Right ventricle myocardium inferior (tissue), 1 donor: ENCODE results near the gene SAXO2. TPM values are rescaled to one million over a fixed set of nuclear protein-coding genes. Genes with fewer than 3 reads are reported as not detected.
A peak's percentile ranks its signal among the peaks of the same experiment; 100 is the strongest.
"Not testable (repeated sequence)": the region's sequence is repeated elsewhere in the genome, so short reads cannot be mapped to it uniquely, and the experiment has no call there.

Experiments
- ATAC-seq: fragments of 200-7000 bp; cut with Tn5 transposase; one replicate; pipeline ENCODE4 v1.9.1; 2020; ENCODE audit warnings: mild to moderate bottlenecking, moderate library complexity
- DNase-seq: peaks from one replicate; pipeline ENCODE4 v3.0.0; 2021; ENCODE audit errors: missing footprints
- intact Hi-C: fragments of 100-400 bp; cut with DNase I; formaldehyde crosslinking; loops from one replicate; pipeline ENCODE4 v1.11.0; 2022
- long read RNA-seq: library from polyadenylated mRNA; unstranded; transcript quantifications from one replicate; pipeline ENCODE4 v2.0.0, GENCODE V29; 2021
- total RNA-seq: library from RNA; stranded (reverse); fragmentation: NEBNext Ultra II Directional; extraction: Animal tissue kit (Norgen Biotek cat#: 25700); gene quantifications from one replicate; pipeline ENCODE4 v1.2.1, GENCODE V29; 2021
- donor health status: DM: no; HTN: yes; CAD: no; lungs with severe emphysema.

Gene SAXO2
- 2.2 TPM for total RNA-seq
- long read RNA-seq, result 0 reads

DNA sequence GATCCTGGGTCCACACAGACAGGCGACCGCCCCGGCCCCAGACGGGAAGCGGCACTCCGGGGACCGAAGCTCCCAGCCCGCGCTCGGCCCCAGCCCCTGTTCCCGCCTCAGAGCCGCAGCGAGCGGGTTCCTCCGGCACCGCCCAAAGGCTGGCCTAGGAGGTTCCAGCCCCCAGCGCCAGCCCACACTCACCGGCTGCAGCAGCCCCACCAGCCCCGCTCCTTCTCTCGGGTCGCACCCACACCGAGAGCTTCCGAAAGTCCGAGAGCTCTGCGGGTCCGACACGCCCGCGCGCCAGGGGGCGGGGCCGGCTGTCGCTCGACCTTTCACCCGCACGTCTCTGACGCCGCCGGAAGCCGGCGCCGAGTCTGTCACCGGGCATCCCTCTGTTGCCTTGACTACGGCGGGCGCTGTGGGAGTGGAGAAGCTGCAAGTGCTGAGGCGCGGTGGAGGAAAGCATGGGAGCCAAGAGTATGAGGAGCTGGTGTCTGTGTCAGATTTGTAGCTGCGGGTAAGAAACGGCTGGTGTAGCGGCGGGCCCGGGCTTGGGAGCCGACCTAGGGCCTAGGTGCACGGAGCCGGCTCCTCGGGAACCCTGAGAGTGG, at the start of gene SAXO2, which contains the start of gene EFL1:
TSS of gene SAXO2 (plus strand) at position 397 of the 605 bp plus-strand sequence. CDS start at position 459, 62 bp downstream.
TSS of gene EFL1 (minus strand) at position 313 of the 605 bp plus-strand sequence. CDS start 956 bp downstream, outside the sequence.
- ATAC-seq, result peak; percentile 98
- DNase-seq, result peak; percentile 96
- intact Hi-C loops, result no loop called here

GRCh38 chr15:82216092-82216491, 46.5 kb upstream of the SAXO2 start:
- ATAC-seq, intact Hi-C loops, DNase-seq: not testable (repeated sequence)

DNA sequence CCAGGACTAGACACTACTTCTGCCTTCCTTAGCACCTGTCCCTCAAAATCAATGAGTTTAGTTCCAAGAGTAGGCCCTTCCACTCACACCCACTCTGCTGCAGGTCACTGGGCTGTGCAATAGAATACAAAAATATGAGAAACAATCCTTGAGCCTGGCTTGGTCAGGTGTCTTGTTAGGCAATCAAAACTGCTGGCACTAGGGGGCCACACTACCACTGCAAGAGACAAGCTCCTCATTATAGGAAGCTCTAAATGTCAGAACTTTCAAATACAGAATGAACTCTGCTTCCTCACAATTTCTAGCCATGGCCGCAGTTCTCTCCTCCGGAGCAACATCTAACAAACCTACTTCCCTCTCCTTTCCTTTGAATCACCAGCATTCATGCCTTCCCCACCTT, 41.1 kb upstream of the SAXO2 start:
- DNase-seq, ATAC-seq, intact Hi-C loops: not testable (repeated sequence)

GRCh38 chr15:82228750-82229149, 33.9 kb upstream of the SAXO2 start:
- no peak for ATAC-seq
- intact Hi-C loops, result no loop called here
- DNase-seq, result no peak

DNA sequence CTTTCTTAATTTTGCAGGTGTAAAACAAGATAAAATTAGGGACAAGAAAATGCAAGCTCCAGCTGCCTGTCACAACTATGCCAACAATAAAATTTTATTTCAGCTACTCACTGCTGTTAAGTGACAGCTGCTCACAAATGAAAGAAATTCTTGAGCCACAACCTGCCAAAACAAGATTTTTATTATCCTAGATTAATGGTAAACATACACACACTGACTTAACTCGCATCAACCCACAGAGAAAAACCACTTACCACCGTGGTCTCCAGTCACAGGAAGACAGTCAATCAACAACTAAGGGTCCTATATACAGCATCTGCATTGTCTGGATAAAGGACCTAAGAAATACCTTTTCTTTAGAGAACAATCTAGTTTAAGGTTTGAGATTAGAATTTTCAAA, 31.4 kb upstream of the SAXO2 start:
- no peak for DNase-seq
- intact Hi-C loops, result no loop called here
- ATAC-seq, result no peak

DNA sequence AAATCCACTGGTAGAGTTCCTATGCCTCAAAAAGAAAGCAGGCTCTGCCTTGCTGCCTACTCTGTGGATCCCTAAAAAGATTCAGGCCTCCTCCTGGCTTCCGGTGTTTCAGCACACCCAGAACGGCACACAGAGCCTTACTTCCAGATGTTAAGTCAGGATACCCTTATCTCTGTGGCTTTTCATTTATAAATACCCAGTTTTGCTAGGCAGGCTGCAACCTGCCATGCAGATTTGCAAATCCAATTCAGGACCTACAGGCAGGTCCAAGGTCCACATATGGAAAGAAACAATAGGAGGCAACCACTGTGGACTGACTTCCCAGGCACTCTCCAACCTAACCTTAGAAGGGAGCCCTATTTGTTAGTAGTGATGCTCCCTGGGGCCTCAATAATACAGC, 30.8 kb upstream of the SAXO2 start:
- intact Hi-C loops, result no loop called here
- ATAC-seq (no peak), DNase-seq (no peak)

DNA sequence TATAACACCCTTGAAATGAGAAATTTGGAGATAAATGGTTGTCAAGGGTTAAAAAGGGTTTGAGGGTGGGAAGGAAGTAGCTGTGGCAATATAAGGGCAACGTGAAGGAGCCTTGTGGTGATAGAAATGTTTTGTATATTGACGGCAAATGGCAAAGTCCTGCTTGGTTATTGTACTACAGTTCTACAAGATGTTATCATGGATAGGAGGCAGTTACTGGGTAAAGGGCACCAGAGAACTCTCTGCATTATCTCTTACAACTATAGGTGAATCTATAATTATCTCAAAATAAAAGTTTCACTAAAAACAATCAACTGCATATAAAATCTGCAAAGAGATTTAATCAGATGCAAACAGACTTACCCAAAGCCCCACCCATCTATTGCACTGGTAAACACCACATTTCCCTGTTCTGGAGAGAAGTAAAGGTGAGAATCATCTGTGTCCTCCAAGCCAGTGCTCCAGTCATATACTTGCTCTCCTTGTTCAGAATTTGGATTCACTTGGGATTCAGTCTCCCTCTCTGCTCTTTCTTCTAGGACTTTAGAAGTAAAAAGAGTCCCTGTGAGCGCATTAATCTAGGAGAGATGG, 24.6 kb upstream of the SAXO2 start:
- ATAC-seq, intact Hi-C loops, DNase-seq: not testable (repeated sequence)

GRCh38 chr15:82239685-82240391, 22.8 kb upstream of the SAXO2 start:
- DNase-seq (no peak), ATAC-seq (no peak)
- intact Hi-C loops, result no loop called here

GRCh38 chr15:82241836-82242499, 20.6 kb upstream of the SAXO2 start:
- ATAC-seq, DNase-seq, intact Hi-C loops: not testable (repeated sequence)

GRCh38 chr15:82243644-82244043, 19.0 kb upstream of the SAXO2 start:
- DNase-seq, ATAC-seq, intact Hi-C loops: not testable (repeated sequence)

GRCh38 chr15:82245956-82246355, 16.7 kb upstream of the SAXO2 start:
- intact Hi-C loops, DNase-seq, ATAC-seq: not testable (repeated sequence)

DNA sequence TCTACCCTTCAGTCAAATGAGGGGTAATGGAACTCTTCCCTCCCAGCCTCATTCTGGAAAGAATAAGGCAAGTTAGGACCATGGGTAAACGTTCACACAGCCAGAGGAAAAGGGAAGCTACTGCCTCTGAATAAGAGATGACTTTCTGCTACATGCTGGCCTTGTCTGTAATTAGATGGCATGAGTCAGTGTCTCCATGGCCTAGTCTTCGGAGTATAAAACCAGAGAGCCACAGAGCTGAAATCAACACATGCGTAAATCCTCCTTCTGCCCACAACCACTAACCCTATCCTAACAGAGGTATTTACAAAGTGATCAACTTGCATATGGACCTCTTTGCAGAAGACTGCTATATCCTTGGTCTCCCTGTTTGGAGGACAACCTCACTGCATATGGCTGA, 14.4 kb upstream of the SAXO2 start:
- DNase-seq, ATAC-seq, intact Hi-C loops: not testable (repeated sequence)

GRCh38 chr15:82261566-82262421, 824 bp upstream of the SAXO2 start:
- ATAC-seq, result peak; percentile 18
- DNase-seq, intact Hi-C loops: not testable (repeated sequence)

GRCh38 chr15:82263350-82263749, 732 bp downstream of the SAXO2 start:
- DNase-seq, result no peak
- ATAC-seq, result no peak
- intact Hi-C loops, result no loop called here

DNA sequence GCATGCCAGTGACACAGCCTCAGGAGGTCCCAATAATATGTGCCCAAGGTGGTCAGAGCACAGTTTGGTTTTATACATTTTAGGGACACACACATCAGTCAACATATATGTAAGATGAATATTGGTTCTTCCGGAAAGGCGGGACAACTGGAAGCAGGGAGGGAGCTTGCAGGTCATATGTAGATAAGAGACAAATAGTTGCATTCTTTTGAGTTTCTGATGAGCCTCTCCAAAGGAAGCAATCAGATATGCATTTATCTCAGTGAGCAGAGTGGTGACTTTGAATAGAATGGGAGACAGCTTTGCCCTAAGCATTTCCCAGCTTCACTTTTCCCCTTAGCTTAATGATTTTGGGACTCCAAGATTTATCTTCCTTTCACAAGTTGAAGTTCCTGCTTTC, 4.5 kb downstream of the SAXO2 start:
- ATAC-seq, intact Hi-C loops, DNase-seq: not testable (repeated sequence)

DNA sequence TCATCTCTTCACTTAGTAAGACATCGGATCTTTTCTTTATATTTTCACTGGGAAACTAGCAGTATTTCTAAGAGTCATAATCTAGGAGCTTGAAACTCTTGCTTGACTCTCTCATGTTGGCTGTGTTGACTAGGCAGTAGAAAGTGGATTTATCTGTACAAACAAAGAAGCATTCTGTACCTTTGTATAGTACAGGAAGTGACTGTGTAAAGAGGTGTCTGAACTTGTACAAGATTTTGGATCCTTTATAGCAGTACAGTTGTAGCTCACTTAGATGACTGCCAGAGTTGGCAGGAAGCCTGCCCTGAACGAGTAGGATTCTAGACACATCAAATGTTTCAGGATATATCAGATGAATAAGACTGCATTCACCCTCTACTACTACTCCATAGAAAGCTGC, 5.8 kb downstream of the SAXO2 start:
- not testable (repeated sequence) for ATAC-seq

DNA sequence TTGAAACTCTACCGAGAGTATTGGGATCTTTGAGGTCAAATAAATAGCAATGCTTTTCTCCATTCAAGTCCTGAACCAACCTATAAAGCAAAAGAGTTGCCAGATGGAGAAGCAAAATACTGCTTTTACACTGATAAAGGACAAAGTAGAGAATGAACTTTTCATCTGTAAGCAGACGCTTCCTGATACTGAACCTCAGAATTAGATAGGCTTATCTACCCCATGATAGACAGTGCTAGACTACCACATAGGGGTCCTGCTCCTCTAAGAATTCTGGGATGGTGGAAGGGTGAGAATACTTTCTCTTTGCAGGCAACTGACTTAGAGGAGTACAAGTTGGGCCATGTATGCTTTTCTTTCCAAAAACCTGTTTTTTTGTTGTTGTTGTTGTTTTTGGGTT, 9.5 kb downstream of the SAXO2 start:
- intact Hi-C loops, result no loop called here
- DNase-seq, result no peak
- no peak for ATAC-seq

More for the DNA sequence above, 5.8 kb downstream of the SAXO2 start:
- DNase-seq, intact Hi-C loops: not testable (repeated sequence)

GRCh38 chr15:82275410-82275809, 12.8 kb downstream of the SAXO2 start:
- DNase-seq (no peak), ATAC-seq (no peak)
- intact Hi-C loops, result no loop called here
